ENCODE results near the gene ARAP1.

Gene ARAP1

DNA sequence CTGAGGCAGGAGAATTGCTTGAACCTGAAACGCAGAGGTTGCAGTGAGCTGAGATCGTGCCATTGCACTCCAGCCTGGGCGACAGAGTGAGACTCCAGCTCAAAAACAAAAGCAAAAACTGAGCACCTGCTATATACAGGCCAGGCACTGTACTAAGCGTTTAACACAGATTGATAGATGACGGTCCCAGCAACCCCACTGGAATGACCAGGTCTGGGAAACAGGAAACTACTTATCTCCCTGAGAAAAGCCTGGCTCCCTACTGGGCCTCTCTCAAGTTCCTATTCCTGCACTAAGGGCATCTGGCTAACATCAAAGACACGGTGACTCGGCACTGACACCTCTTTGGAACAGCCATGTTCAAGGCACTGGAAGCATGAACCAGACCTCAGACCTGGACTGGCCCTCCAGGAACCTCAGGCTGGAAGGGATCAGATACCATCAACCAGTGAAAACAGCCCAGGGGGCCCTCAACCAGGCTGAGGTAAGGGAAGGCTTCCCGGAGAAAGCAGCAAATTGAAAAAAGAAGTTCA, 16.6 kb downstream of the ARAP1 start:
- Mint-ChIP-seq H3K4me3 (no peak overlapping the region), H3K27me3 (no peaks in the 10 kb centered on the region), H3K4me1 (ENCODE audit: low read depth) (peaks cover 57% of the 10 kb centered on the region), H3K36me3 (ENCODE audit: low read depth) (peaks cover 9% of the 10 kb centered on the region), H3K9me3 (no peaks in the 10 kb centered on the region), H3K27ac (peak overlapping the region; percentile 67)

DNA sequence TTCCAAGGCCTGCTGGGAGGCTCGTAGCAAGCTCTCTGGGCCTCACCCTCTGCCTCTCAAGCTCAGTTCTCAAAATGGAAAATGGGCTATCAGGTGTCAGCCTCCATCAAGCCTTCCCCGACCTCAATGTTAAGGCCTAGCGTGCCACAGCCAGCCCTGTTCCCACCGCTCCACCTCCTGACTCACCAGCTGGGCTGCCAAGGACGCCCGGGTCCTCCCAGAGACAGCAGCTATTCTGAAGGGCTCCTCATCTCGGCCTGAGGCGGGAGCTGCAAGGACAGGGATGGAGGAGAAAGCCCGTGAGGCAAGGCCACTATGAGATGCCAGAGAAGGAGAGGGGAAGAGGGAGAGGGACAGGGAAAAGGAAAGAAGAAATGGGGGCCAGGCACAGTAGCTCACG, 19.9 kb downstream of the ARAP1 start:
- H3K27me3 Mint-ChIP-seq, result no peaks in the 10 kb centered on the region
- H3K9me3 Mint-ChIP-seq, result no peaks in the 10 kb centered on the region
- no peak overlapping the region for H3K27ac Mint-ChIP-seq

DNA sequence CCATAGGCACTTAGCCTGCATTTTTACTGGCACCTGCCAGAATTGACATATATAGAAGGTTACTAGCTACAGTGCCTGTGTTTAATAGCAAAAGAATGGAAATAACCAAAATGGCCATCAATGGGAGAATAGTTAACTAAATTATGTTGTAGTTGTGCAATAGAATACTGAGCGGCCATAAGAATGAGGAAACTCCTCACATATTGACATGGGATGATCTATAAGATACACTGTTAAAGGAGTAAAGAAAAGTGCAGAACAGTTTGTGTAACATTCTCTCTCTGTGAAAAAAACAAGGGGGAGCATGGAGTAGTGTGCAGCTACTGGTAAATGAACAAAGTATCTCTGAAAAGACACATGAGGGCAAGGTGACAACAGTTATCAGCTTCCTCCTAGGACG, 21.5 kb downstream of the ARAP1 start:
- peaks cover 11% of the 10 kb centered on the region for H3K36me3 Mint-ChIP-seq (ENCODE audit: low read depth)
- H3K4me1 Mint-ChIP-seq (ENCODE audit: low read depth), result peaks cover 12% of the 10 kb centered on the region
- H3K27me3 Mint-ChIP-seq, result no peaks in the 10 kb centered on the region
- H3K4me3 Mint-ChIP-seq, result no peak overlapping the region
- H3K27ac Mint-ChIP-seq, result no peak overlapping the region
- no peaks in the 10 kb centered on the region for H3K9me3 Mint-ChIP-seq

More for the DNA sequence above, 19.9 kb downstream of the ARAP1 start:
- Mint-ChIP-seq H3K36me3 (ENCODE audit: low read depth) (peaks cover 10% of the 10 kb centered on the region), H3K4me3 (no peak overlapping the region), H3K4me1 (ENCODE audit: low read depth) (peaks cover 25% of the 10 kb centered on the region)

DNA sequence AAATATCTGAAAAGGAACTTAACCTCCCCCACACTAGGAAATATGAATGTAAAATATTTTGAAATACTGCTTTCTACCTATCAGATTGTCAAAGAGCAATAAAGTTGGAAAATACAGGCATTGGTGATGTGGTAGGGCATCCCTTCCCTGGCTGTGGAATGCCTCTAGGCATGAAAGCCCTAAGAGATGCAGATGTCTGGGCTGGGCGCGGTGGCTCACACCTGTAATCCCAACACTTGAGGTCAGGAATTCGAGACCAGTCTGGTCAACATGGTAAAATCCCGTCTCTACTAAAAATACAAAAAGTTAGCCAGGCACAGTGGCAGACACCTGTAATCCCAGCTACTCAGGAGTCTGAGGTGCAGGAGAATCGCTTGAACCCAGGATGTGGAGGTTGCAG, 22.0 kb downstream of the ARAP1 start:
- Mint-ChIP-seq H3K9me3 (no peaks in the 10 kb centered on the region), H3K4me3 (no peak overlapping the region), H3K4me1 (ENCODE audit: low read depth) (peaks cover 14% of the 10 kb centered on the region), H3K36me3 (ENCODE audit: low read depth) (peaks cover 16% of the 10 kb centered on the region), H3K27ac (no peak overlapping the region), H3K27me3 (no peaks in the 10 kb centered on the region)

DNA sequence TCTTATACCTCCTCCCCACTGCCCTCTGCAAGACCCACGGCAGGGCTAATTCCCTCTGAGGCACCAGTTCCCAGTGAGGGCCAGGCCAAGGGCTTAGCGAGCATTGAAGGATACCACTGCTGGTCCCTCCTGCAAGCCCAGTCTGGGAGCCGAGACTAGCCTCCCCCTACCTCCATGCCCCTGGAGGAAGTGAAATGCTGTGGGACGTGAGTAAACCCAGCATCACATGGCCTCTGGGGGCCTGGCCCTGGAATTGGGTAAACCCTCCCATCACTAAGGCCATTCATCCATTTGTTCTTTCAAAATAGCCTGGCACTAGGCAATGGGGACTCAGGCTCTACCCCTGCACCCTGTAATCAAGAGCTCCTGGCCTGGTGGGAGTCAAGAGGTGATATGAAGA, 24.7 kb downstream of the ARAP1 start:
- Mint-ChIP-seq H3K4me3 (no peak overlapping the region), H3K4me1 (ENCODE audit: low read depth) (peaks cover 25% of the 10 kb centered on the region)

DNA sequence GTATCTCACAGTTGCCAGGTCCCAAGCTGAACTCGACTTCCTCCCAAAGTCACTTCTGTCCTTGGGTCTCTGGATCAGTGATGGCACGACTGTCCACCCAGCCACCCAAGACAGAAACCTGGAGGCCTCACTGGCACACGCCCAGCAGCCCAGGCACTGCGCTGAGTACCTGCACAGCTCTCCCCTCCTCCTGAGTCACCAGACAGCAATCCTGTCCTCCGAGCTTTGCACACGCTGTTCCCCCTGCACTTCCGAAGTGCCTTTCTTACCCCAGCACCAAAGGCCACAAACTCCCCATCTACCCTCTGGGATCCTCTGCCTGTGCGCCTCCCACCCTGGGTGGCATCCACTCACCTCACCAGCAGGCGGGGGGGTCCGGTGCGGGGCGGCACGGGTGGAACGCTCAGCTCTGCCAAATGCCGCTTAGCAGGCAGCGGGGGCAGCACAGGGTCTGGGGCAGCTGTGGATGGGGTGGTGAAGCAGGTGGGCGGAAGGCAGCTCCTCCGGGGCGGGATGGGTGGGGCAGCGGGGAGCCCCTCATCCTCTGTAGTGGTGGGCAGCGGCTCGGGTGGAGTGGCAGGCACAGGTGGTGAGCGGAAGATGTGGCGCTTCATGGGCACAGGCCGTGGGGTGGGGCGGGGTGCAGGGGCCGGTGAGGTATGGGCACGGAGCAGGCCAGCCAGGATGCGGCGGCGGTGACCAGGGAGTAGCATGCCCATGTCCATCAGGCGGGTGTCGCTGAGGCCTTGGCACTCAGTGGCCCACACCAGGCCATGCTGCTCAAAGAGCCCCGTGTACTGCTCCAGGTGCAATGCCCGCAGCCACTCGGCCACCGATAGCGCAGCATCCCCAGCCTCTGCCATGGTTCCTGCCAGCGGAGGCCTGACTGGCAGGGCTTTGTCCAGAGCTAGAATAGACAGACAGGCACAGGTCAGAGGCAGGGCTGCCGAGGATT, 25.7 kb downstream of the ARAP1 start:
- Mint-ChIP-seq H3K36me3 (ENCODE audit: low read depth) (peaks cover 16% of the 10 kb centered on the region), H3K4me1 (ENCODE audit: low read depth) (peaks cover 33% of the 10 kb centered on the region), H3K4me3 (no peak overlapping the region), H3K27me3 (no peaks in the 10 kb centered on the region), H3K9me3 (no peaks in the 10 kb centered on the region), H3K27ac (no peak overlapping the region)

More for the DNA sequence above, 24.7 kb downstream of the ARAP1 start:
- no peaks in the 10 kb centered on the region for H3K27me3 Mint-ChIP-seq
- peak overlapping the region; percentile 11 for H3K27ac Mint-ChIP-seq
- H3K9me3 Mint-ChIP-seq, result no peaks in the 10 kb centered on the region
- H3K36me3 Mint-ChIP-seq (ENCODE audit: low read depth), result peaks cover 18% of the 10 kb centered on the region

DNA sequence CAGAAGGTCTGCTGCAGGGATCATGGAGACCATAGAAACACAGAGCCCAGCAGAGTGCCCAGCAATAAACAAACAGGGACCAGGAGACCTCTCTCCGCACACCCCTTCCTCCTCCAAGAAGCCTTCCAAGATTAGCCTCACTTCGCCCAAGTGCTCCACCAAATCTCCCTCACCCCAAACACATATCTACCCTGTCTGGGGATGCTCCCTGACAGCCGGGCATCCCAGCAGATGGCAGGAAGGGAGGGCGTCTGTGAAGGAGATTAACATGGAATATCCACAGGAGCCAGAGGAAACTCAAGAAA, 26.5 kb downstream of the ARAP1 start:
- no peak overlapping the region for H3K4me3 Mint-ChIP-seq
- no peaks in the 10 kb centered on the region for H3K9me3 Mint-ChIP-seq

DNA sequence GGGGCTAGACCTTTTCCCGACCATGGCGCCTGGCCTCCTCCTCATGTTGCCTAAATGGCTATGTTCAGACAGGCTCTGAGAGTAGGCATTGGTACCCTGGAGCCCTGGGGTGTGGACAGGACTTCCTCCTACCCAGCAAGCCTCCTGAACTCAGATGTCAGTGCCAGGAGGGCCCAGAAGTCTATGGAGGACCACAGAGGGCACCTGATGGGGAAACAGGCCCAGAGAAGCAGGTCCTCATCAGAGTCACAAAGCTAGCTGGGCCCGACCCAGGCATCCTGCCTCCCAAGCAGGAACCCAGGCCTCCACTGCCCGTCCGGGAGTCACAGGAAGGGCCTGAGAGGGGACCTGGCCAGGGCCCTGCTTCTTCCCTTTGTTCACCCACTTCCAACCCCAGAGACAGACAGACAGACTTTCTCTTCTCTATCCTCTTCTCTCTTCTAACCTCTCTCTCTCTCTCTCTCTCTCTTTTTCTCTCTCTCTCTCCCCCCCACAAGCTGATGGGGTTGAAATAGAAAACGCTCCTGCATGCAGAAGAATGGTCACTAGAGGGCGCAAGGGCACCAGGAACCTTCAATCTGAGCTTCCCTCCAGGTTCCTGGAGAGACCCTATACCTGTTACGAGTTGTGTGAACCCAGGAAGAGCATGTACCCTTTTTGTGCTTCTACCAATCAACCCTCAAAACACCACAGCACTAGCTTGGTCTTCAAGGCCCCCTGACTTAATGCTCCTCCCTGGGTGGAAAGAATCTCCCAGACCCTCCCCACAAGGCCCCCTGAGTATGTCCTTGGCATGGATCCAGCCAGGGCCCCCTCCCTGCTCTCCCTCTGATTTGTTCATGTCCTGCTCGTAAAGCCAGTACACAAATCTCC, 27.1 kb downstream of the ARAP1 start:
- Mint-ChIP-seq H3K4me3 (no peak overlapping the region), H3K27me3 (no peaks in the 10 kb centered on the region), H3K36me3 (ENCODE audit: low read depth) (peaks cover 8% of the 10 kb centered on the region), H3K9me3 (no peaks in the 10 kb centered on the region), H3K27ac (peak overlapping the region; percentile 84), H3K4me1 (ENCODE audit: low read depth) (peaks cover 47% of the 10 kb centered on the region)

More for the DNA sequence above, 26.5 kb downstream of the ARAP1 start:
- H3K36me3 Mint-ChIP-seq (ENCODE audit: low read depth), result peaks cover 10% of the 10 kb centered on the region
- peak overlapping the region; percentile 84 for H3K27ac Mint-ChIP-seq
- H3K4me1 Mint-ChIP-seq (ENCODE audit: low read depth), result peaks cover 41% of the 10 kb centered on the region
- no peaks in the 10 kb centered on the region for H3K27me3 Mint-ChIP-seq

DNA sequence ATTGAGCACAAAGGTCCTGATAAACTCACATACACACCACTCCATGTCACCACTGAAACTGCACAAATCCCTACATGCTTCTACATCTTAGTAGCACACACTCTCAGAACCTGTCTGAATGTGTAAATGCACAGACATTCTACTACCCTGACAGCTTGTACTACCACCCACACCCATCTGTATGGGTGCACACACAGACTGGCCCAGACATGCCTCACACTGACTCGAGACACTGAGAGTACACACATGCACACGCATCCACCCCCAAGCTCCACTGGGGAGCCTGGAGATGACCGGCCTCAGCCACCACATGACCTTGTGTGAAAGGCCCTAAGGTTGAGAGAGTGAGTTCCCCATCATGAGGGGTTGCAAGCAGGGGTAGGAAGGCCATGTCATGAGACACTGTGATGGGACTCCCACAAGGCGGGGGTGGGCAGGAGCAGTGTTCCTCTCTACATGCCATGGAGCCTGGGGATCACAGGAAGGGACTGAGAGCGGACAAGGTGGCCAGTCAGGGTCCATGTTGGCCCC, 28.1 kb downstream of the ARAP1 start:
- H3K4me1 Mint-ChIP-seq (ENCODE audit: low read depth), result peaks cover 57% of the 10 kb centered on the region
- no peaks in the 10 kb centered on the region for H3K9me3 Mint-ChIP-seq
- no peak overlapping the region for H3K27ac Mint-ChIP-seq
- no peak overlapping the region for H3K4me3 Mint-ChIP-seq
- H3K27me3 Mint-ChIP-seq, result no peaks in the 10 kb centered on the region
- H3K36me3 Mint-ChIP-seq (ENCODE audit: low read depth), result peaks cover 8% of the 10 kb centered on the region

DNA sequence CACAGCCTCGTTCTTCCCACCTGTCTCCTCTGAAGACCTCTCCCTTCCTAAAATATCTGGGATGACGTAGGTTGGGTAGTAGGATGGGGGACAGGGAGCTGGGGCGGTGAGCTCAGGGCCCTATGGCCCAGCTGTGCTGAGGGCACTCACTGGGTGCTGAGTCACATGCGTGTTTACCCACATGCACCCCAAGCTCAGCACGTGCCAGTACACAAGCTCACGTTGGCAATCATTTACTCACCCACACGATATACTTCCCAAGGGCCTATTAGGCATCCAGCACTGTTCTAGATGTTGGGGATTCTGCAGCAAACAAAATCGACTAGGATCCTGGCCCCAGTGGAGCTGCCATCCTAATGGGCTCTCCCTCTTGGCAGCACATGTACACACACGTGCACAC, 28.7 kb downstream of the ARAP1 start:
- Mint-ChIP-seq H3K36me3 (ENCODE audit: low read depth) (peaks cover 8% of the 10 kb centered on the region), H3K27ac (peak overlapping the region; percentile 37), H3K27me3 (no peaks in the 10 kb centered on the region), H3K9me3 (no peaks in the 10 kb centered on the region), H3K4me3 (no peak overlapping the region), H3K4me1 (ENCODE audit: low read depth) (peaks cover 63% of the 10 kb centered on the region)

DNA sequence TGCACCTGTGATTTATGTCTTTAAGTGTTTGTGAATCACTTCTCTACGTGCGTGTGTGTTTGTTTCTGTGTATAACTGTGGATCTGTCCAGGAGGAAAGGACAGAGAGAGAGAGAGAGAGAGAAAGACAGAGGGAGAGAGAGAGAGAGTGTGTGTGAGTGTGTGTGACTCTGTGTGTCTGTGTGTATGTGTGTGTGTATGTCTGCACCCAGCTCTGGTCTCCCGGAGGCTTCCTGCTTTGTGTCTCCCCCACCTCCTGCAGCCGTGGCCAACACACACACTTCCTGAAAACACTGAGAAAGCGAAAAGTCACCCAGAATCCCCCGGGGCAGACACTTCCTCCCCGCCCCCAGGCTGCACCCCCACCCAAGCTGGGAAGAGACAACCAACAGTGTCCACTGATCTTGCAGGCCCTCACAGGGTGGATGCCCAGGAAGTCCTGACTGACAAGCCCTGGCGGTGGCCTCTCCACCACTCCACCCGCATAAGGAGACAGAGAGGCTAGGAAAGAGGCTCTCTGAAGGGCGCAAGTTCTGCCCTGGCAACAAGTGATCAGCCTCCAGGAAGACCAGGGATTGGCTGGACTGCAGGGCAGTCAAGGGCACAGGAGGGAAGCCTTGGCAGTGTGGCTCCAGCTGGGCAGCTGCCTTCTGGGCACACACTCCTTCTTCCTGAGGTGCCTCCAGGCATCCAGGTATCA, 30.0 kb downstream of the ARAP1 start:
- peaks cover 67% of the 10 kb centered on the region for H3K4me1 Mint-ChIP-seq (ENCODE audit: low read depth)
- H3K36me3 Mint-ChIP-seq (ENCODE audit: low read depth), result peaks cover 8% of the 10 kb centered on the region
- peak overlapping the region; percentile 87 for H3K27ac Mint-ChIP-seq
- no peaks in the 10 kb centered on the region for H3K27me3 Mint-ChIP-seq
- H3K9me3 Mint-ChIP-seq, result no peaks in the 10 kb centered on the region
- peak overlapping the region; percentile 90 for H3K4me3 Mint-ChIP-seq

DNA sequence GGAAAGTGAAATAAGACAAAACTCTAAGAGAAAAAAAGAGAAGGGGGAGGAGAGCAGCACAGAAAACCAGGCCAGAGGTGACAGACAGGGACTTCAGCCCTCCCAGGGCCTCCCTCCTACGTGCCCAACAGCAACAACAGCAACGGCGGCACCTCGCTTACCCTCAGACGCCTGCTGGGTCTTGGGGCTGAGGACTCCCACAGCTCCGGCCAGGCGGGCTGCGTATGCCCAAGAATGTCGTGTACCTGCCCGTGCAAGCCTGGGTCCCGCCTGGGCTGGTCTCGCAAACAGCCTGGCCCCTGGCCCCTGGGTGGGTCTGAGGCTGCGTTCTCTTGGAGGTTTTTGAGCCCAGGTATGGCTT, 30.5 kb downstream of the ARAP1 start:
- H3K27me3 Mint-ChIP-seq, result no peaks in the 10 kb centered on the region
- peaks cover 8% of the 10 kb centered on the region for H3K36me3 Mint-ChIP-seq (ENCODE audit: low read depth)
- H3K27ac Mint-ChIP-seq, result peak overlapping the region; percentile 87
- peaks cover 71% of the 10 kb centered on the region for H3K4me1 Mint-ChIP-seq (ENCODE audit: low read depth)
- H3K4me3 Mint-ChIP-seq, result peak overlapping the region; percentile 90
- H3K9me3 Mint-ChIP-seq, result no peaks in the 10 kb centered on the region

DNA sequence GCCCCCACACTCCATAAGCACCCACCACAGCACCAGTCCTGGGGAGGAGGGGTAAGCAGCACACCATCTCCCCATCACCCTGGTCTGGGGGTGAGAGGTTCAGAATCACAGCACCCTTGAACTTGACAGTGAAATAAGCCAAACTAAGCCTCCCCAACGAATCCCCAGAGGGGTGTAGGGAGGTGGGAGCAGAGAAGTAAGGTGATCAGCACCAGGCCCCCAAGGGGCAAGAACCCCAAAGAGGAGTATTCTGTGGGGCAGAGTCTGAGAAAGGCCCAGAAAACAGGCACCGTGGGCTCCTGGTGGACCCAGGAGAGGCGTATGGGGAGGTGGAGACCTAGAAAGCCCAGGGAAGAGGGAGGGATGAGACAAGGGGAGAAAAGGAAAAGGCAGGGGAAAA, 30.9 kb downstream of the ARAP1 start:
- Mint-ChIP-seq H3K4me1 (ENCODE audit: low read depth) (peaks cover 72% of the 10 kb centered on the region), H3K27me3 (no peaks in the 10 kb centered on the region), H3K9me3 (no peaks in the 10 kb centered on the region), H3K36me3 (ENCODE audit: low read depth) (peaks cover 8% of the 10 kb centered on the region), H3K27ac (peak overlapping the region; percentile 87), H3K4me3 (peak overlapping the region; percentile 90)

DNA sequence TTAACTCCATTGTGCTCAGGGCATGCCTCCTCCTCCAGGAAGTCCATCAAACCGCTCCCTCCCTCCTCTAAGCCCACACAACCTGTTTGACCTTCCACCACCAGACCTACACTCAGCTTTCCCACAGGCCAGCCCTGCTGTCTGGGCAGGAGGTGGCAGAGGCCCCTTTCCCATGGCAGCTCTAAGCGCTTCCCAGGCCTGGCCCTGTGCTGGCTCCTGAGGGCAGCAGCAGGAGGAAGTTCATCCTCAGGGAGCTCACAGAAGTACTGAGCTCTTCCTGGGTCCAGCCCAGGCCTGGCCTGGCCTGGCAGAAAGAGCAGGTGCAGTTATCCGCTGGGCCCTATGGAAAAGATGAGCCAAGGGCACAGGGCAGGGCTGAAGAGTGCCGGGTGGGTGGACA, 31.4 kb downstream of the ARAP1 start:
- Mint-ChIP-seq H3K36me3 (ENCODE audit: low read depth) (peaks cover 8% of the 10 kb centered on the region), H3K27ac (peak overlapping the region; percentile 87), H3K27me3 (no peaks in the 10 kb centered on the region), H3K9me3 (no peaks in the 10 kb centered on the region), H3K4me3 (peak overlapping the region; percentile 90), H3K4me1 (ENCODE audit: low read depth) (peaks cover 74% of the 10 kb centered on the region)
